Testis (tissue), 3 donors: ENCODE measurements around the gene DROSHA. TPM values are rescaled to one million over a fixed set of nuclear protein-coding genes. Genes with fewer than 3 reads are reported as not detected.
"Not testable (repeated sequence)": the region's sequence is repeated elsewhere in the genome, so short reads cannot be mapped to it uniquely, and the experiment has no call there.

ENCODE experiments used
- DNase-seq: peaks from one replicate; pipeline ENCODE4 v3.0.0-alpha.2; 2019
- H3K27ac ChIP-seq, 2 donors: fragments of 200-600 bp; sonication (generic); one replicate each; pipeline ENCODE4 v1.5.1; 2019
- H3K27me3 ChIP-seq: fragments of 200-600 bp; sonication (generic); one replicate; pipeline ENCODE4 v1.5.1; 2019
- H3K36me3 ChIP-seq: fragments of 200-600 bp; sonication (generic); one replicate; pipeline ENCODE4 v1.5.1; 2017; ENCODE audit warnings: low read depth; ENCODE audit errors: missing control alignments
- H3K4me1 ChIP-seq: fragments of 200-600 bp; sonication (generic); one replicate; pipeline ENCODE4 v1.5.1; 2019
- H3K4me3 ChIP-seq, 2 donors: fragments of 200-600 bp; sonication (generic); one replicate each; pipeline ENCODE4 v1.5.1; 2017 to 2019
- H3K9me3 ChIP-seq: fragments of 200-600 bp; sonication (generic); one replicate; pipeline ENCODE4 v1.5.1; 2017
- CTCF ChIP-seq, 3 experiments: fragments of 450-650 bp in 2 of 3; fragments of 200-600 bp in 1 of 3; sonication (generic) in 1 of 3; IDR thresholded peaks; one replicate each; pipeline ENCODE4 v1.5.1; 2016 to 2019; ENCODE audit warnings: antibody characterized with exemption in 3 of 3, mild to moderate bottlenecking in 2 of 3, moderate library complexity in 1 of 3
- POLR2A ChIP-seq: fragments of 450-650 bp; IDR thresholded peaks from one replicate; pipeline ENCODE4 v1.6.1; 2017; ENCODE audit warnings: antibody characterized with exemption, mild to moderate bottlenecking, moderate library complexity
- WGBS, 2 donors: methylation state at CpG; one replicate each; pipeline ENCODE4 v1.1.5; 2018; 5-methylcytosine and 5-hydroxymethylcytosine counted together
- intact Hi-C: fragments of 100-400 bp; cut with DNase I; formaldehyde crosslinking; loops from one replicate; pipeline ENCODE4 v1.15.1; 2023; ENCODE audit warnings: low total_unique reads
- polyA plus RNA-seq: library from polyadenylated mRNA; stranded (reverse); fragments of 350-450 nt; fragmentation: Illumina TruSeq; extraction: RNeasy Lipid Tissue Mini Kit (QIAGEN cat#74804); gene quantifications from one replicate; pipeline ENCODE4 v1.2.3, GENCODE V29; 2014; ENCODE audit warnings: low read depth, low replicate concordance; ENCODE audit not compliant: insufficient read depth
- total RNA-seq, 2 donors: library from RNA; depleted of rRNA; stranded (reverse); fragments of >200 nt; gene quantifications; one replicate each; pipeline ENCODE4 v1.2.3, GENCODE V29; 2016

DROSHA gene
- total and polyA plus RNA-seq, 3 donors from 2014 or later: 23.3 to 79.6 (median 50.4) TPM

- 94 to 95% methylated on average over 3 of the region's 3 CpGs for WGBS, 2 donors
- Histone ChIP-seq H3K4me1 (no peaks in the 10 kb centered on the region), H3K36me3 (no peaks in the 10 kb centered on the region), H3K4me3 (no peak overlapping the region), H3K9me3 (no peaks in the 10 kb centered on the region), H3K27ac (no peak overlapping the region), H3K27me3 (no peaks in the 10 kb centered on the region)
- intact Hi-C loops: no loop called here
- no peak for TF ChIP-seq POLR2A
- TF ChIP-seq CTCF (IDR thresholded peaks at IDR 0.05): no peak
- no peak for DNase-seq
Measured at GRCh38 chr5:31551878-31552277, 20.0 kb upstream of the DROSHA start.

DNA sequence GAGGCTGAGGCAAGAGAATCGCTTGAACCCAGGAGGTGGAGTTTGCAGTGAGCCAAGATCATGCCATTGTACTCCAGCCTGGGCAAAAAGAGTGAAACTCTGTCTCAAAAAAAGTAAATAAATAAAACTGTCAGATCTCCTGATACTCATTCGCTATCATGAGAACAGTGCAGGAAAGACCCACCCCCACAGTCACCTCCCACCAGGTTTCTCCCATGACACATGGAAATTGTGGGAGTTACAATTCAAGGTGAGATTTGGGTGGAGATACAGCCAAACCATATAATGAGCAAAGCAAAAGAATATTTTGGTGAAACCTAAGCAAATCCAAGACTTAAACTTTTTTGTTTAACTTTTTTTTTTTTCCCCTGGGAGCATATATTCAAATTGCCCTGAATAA lies 17.2 kb upstream of the DROSHA start:
- H3K4me3 ChIP-seq, H3K9me3 ChIP-seq, intact Hi-C loops, H3K4me1 ChIP-seq, H3K27ac ChIP-seq, DNase-seq, H3K27me3 ChIP-seq, H3K36me3 ChIP-seq: not testable (repeated sequence)
- 92 to 93% methylated on average over 2 of the region's 2 CpGs for WGBS, 2 donors

DNA sequence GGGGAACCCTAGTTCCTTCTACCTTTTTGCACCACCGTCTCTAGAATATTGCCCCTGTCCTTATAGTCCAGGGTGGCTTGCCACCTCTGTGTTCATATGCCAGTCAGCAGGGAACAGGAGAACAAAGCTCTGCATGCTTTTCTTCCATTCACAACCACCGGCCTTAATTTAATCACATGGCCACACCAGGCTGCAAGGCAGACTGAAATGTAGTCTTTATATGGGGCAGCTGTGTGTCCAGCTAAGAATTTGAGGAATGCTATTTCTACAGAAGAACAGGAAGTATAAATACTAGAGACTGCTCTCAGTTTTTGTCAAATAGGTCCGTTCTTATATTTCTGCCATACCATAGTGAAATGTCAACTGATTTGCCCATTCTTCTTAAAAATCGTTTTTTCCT lies 6.0 kb upstream of the DROSHA start:
- peaks cover 9% of the 10 kb centered on the region for H3K4me1 ChIP-seq
- H3K36me3 ChIP-seq: no peaks in the 10 kb centered on the region
- WGBS, 2 donors: 67 to 83% methylated on average over 4 of the region's 4 CpGs

DNA sequence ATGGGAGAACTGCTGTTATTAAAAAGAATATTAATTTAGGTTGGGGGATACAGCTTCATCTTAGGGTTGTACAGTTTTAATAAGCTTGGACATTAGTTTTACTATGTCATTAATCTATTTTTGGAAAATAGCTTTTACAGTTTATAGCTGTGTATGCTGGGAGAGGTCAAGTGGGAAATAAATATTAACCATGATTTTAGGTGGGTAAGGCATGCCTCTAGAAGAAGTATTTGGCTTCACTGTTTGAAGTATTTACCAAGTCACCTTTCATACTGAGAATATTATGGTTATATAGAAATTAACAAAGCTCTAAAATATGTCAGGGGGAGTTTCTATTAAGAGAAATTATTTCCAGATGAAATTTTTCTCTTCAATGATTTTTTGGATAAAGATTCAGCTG lies 5.5 kb upstream of the DROSHA start:
- intact Hi-C loops: no loop called here
- H3K4me1 ChIP-seq: peaks cover 9% of the 10 kb centered on the region
- DNase-seq: no peak
- H3K27me3 ChIP-seq: no peaks in the 10 kb centered on the region
- no peak overlapping the region for H3K27ac ChIP-seq
- H3K36me3 ChIP-seq: no peaks in the 10 kb centered on the region
- TF ChIP-seq POLR2A (no peak), CTCF (IDR thresholded peaks at IDR 0.05) (no peak)
- no peak overlapping the region for H3K4me3 ChIP-seq
- no peaks in the 10 kb centered on the region for H3K9me3 ChIP-seq

More for the DNA sequence above, 6.0 kb upstream of the DROSHA start:
- Histone ChIP-seq H3K27ac (no peak overlapping the region), H3K27me3 (no peaks in the 10 kb centered on the region), H3K4me3 (no peak overlapping the region), H3K9me3 (no peaks in the 10 kb centered on the region)
- no peak for TF ChIP-seq POLR2A
- intact Hi-C loops: no loop called here
- no peak for DNase-seq

DNA sequence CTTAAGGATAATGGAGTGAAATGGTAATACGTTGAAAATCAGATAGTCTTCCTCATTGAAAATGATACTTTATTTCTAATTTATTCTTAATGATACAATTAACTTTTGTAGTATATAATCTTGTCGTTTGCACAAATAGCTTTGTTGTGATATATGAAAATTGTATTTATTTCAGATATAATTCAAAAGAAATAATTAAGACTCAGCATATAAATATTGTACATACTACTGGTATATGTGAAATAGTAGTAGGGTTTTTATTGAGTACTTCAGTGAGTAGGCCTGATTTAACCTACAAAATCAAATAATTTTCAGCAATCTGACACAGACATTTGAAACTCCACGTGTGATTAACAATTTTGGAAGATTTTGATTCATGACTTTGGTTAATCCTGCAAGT lies 5.0 kb upstream of the DROSHA start:
- Histone ChIP-seq H3K27me3 (no peaks in the 10 kb centered on the region), H3K36me3 (no peaks in the 10 kb centered on the region), H3K4me3 (no peak overlapping the region), H3K4me1 (peaks cover 9% of the 10 kb centered on the region), H3K9me3 (no peaks in the 10 kb centered on the region), H3K27ac (no peak overlapping the region)
- TF ChIP-seq CTCF (IDR thresholded peaks at IDR 0.05): no peak
- TF ChIP-seq POLR2A: no peak
- no peak for DNase-seq
- intact Hi-C loops: no loop called here
- 70 to 78% methylated on average over 3 of the region's 3 CpGs for WGBS, 2 donors

GRCh38 chr5:31534527-31535046 lies 2.7 kb upstream of the DROSHA start:
- TF ChIP-seq POLR2A (no peak), CTCF (IDR thresholded peaks at IDR 0.05) (no peak)
- Histone ChIP-seq H3K4me3 (no peak overlapping the region), H3K9me3 (no peaks in the 10 kb centered on the region), H3K27me3 (no peaks in the 10 kb centered on the region), H3K4me1 (peaks cover 15% of the 10 kb centered on the region), H3K27ac (no peak overlapping the region), H3K36me3 (no peaks in the 10 kb centered on the region)
- 80 to 86% methylated on average over 1 of the region's 1 CpG for WGBS, 2 donors
- intact Hi-C loops: no loop called here
- no peak for DNase-seq
